K562 (cell line): Measurements from ENCODE around the gene HDAC5. TPM values are rescaled to one million over a fixed set of nuclear protein-coding genes. Genes with fewer than 3 reads are reported as not detected.

Experiments
- BCLAF1 ChIP-seq, 2 experiments: fragments of 450-650 bp in 1 of 2; IDR thresholded peaks; 2 replicates each; pipeline ENCODE4 v1.6.1; 2011 to 2017; ENCODE audit warnings: low read depth in 2 of 2, antibody characterized with exemption in 1 of 2, borderline replicate concordance in 1 of 2, low read length in 1 of 2, mild to moderate bottlenecking in 1 of 2, mixed read lengths in 1 of 2; ENCODE audit not compliant: control insufficient read depth in 1 of 2
- ESRRA ChIP-seq: fragments of 450-650 bp; IDR thresholded peaks from 2 replicates; pipeline ENCODE4 v1.6.1; 2014; ENCODE audit warnings: low read depth, mild to moderate bottlenecking, moderate library complexity, borderline replicate concordance
- FOS ChIP-seq: IDR thresholded peaks from 3 replicates; pipeline ENCODE4 v1.6.1; 2011; ENCODE audit not compliant: insufficient read length; ENCODE audit errors: extremely low read depth
- FOXJ3 ChIP-seq: sonication (generic); formaldehyde crosslinking; IDR thresholded peaks from 2 replicates; pipeline ENCODE4 v1.4.0; 2020; ENCODE audit warnings: mild to moderate bottlenecking, missing genetic modification reagents
- GABPA ChIP-seq: fragments of 200-800 bp; sonication (Bioruptor generic); conservative IDR thresholded peaks from 2 replicates; pipeline ENCODE4 v1.6.1; 2016; ENCODE audit warnings: low read depth, missing genetic modification characterization, missing compliant biosample characterization
- MITF ChIP-seq: IDR thresholded peaks from 2 replicates; pipeline ENCODE4 v1.6.1; 2014; ENCODE audit warnings: antibody characterized with exemption
- NELFE ChIP-seq: IDR thresholded peaks from 2 replicates; pipeline ENCODE4 v1.6.1; 2011; ENCODE audit warnings: mild to moderate bottlenecking; ENCODE audit not compliant: insufficient read depth, insufficient read length
- NFXL1 ChIP-seq: fragments of 450-650 bp; formaldehyde crosslinking; IDR thresholded peaks from 2 replicates; pipeline ENCODE4 v1.4.0; 2021; ENCODE audit warnings: mild to moderate bottlenecking
- NR2F6 ChIP-seq: fragments of 450-650 bp; formaldehyde crosslinking; IDR thresholded peaks from 2 replicates; pipeline ENCODE4 v1.4.0; 2020; ENCODE audit warnings: mild to moderate bottlenecking
- RBFOX2 ChIP-seq: fragments of 200-400 bp; formaldehyde crosslinking; IDR thresholded peaks from 2 replicates; pipeline ENCODE4 v1.6.1; 2017; ENCODE audit warnings: low read depth, mild to moderate bottlenecking, low read length, moderate library complexity
- SUPT5H ChIP-seq: fragments of 450-650 bp; IDR thresholded peaks from 2 replicates; pipeline ENCODE4 v1.6.1; 2016
- TBL1XR1 ChIP-seq, 2 experiments: IDR thresholded peaks; 2 replicates each; pipeline ENCODE4 v1.6.1; 2012; ENCODE audit warnings: improper control_type of control experiment in 2 of 2, low read length in 2 of 2, mild to moderate bottlenecking in 1 of 2
- XRCC4 ChIP-seq: IDR thresholded peaks from one replicate; pipeline ENCODE4 v1.6.1; 2011; ENCODE audit not compliant: insufficient read depth, insufficient read length; ENCODE audit errors: extremely low read depth
- ZNF518B ChIP-seq: fragments of 250-450 bp; sonication (Bioruptor Pico); IDR thresholded peaks from 2 replicates; pipeline ENCODE4 v1.5.0; 2021; ENCODE audit warnings: mild to moderate bottlenecking, moderate library complexity
- ZNF551 ChIP-seq: fragments of 250-450 bp; sonication (Bioruptor Pico); IDR thresholded peaks from 2 replicates; pipeline ENCODE4 v1.5.0; 2021; ENCODE audit warnings: mild to moderate bottlenecking, moderate library complexity
- ZNF699 ChIP-seq: fragments of 250-450 bp; sonication (Bioruptor Pico); IDR thresholded peaks from 2 replicates; pipeline ENCODE4 v1.8.0; 2021; ENCODE audit warnings: mild to moderate bottlenecking, moderate library complexity; ENCODE audit not compliant: insufficient replicate concordance
- ZSCAN32 ChIP-seq: fragments of 450-650 bp; formaldehyde crosslinking; IDR thresholded peaks from 2 replicates; pipeline ENCODE4 v1.4.0; 2020; ENCODE audit warnings: mild to moderate bottlenecking, moderate library complexity
- polyA plus RNA-seq, 8 experiments: library from polyadenylated mRNA; depleted of rRNA in 4 of 8; stranded (reverse) in 5 of 8; unstranded in 3 of 8; fragments of >200 nt; fragmentation: Nextera tagmentation in 2 of 8; fragmentation: Illumina TruSeq in 1 of 8; extraction: Ambion mirVana in 2 of 8; extraction: Trizol in 1 of 8; gene quantifications; 2 replicates each; pipeline versions ENCODE4 v1.2.1 to v1.2.3, GENCODE V29; 2011 to 2014; ENCODE audit warnings: inconsistent platforms in 1 of 8, missing spikeins in 1 of 8
- total RNA-seq, 7 experiments: library from RNA; depleted of rRNA in 6 of 7; stranded (reverse); fragments of >200 nt in 6 of 7; fragmentation: Illumina TruSeq in 2 of 7; extraction: Trizol in 2 of 7; gene quantifications; 2 replicates each; pipeline versions ENCODE4 v1.2.1 to v1.2.3, GENCODE V29; 2011 to 2021; ENCODE audit warnings: low replicate concordance in 1 of 7
- TF ChIP-seq, protein P1 (sequence below): fragments of 250-450 bp; sonication (Bioruptor Pico); IDR thresholded peaks from 2 replicates; pipeline ENCODE4 v1.8.0; 2022; ENCODE audit warnings: moderate library complexity, mild to moderate bottlenecking, inconsistent platforms

HDAC5 gene
- total and polyA plus RNA-seq, 9 of the 15 experiments (the other 6 are each of a cell fraction or from before 2014, with no cell fraction given), result 0.45 to 26.2 (median 16.4) TPM

- TF ChIP-seq ZNF551 (CRISPR knock-in tag) (no peak), XRCC4 (no peak), BCLAF1 (IDR thresholded peaks at IDR 0.05; ENCODE audit: borderline replicate concordance in 1 of 2, control insufficient read depth in 1 of 2, low read depth in 2 of 2, low read length in 1 of 2) (0 out of 4 replicates have a peak, but pooled peaks of 1 of the 2 experiments have one; percentile 58), RBFOX2 (peak; percentile 94), FOXJ3 (CRISPR knock-in tag) (no peak), ESRRA (peak; percentile 58; the same call in 1 of the 2 replicates), SUPT5H (peak; percentile 44), TBL1XR1 (IDR thresholded peaks at IDR 0.05; ENCODE audit: low read length in 2 of 2) (peak; percentile 55 to 58; a peak in 1 of 4 replicates), NR2F6 (CRISPR knock-in tag) (no peak), ZNF699 (CRISPR knock-in tag) (no peak), NELFE (no peak), MITF (peak; percentile 84), NFXL1 (CRISPR knock-in tag) (no peak), ZNF518B (CRISPR knock-in tag) (no peak), GABPA (tag) (peak; percentile 95), ZSCAN32 (CRISPR knock-in tag) (no peak), FOS (peak; percentile 53)
- TF ChIP-seq, protein P1, sequence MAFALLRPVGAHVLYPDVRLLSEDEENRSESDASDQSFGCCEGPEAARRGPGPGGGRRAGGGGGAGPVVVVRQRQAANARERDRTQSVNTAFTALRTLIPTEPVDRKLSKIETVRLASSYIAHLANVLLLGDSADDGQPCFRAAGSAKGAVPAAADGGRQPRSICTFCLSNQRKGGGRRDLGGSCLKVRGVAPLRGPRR (CRISPR knock-in tag), result no peak
Measured at GRCh38 chr17:44070455-44071197, 52.8 kb downstream of the HDAC5 start, which contains the start of gene G6PC3 (continued).
